Ishikawa (cell line): ENCODE data around the gene GALNT13.

Experiments
- CEBPB ChIP-seq: IDR thresholded peaks from 2 replicates; pipeline ENCODE4 v1.6.1; 2012
- CREB1 ChIP-seq: IDR thresholded peaks from 2 replicates; pipeline ENCODE4 v1.6.1; 2012; ENCODE audit warnings: low read depth
- EGR1 ChIP-seq: IDR thresholded peaks from 2 replicates; pipeline ENCODE4 v1.6.1; 2012
- EP300 ChIP-seq: IDR thresholded peaks from 2 replicates; pipeline ENCODE4 v1.6.1; 2012; ENCODE audit warnings: borderline replicate concordance
- FOXM1 ChIP-seq: IDR thresholded peaks from 2 replicates; pipeline ENCODE4 v1.6.1; 2012; ENCODE audit warnings: low read depth, borderline replicate concordance
- MAX ChIP-seq: IDR thresholded peaks from 2 replicates; pipeline ENCODE4 v1.6.1; 2012
- NFIC ChIP-seq: IDR thresholded peaks from 2 replicates; pipeline ENCODE4 v1.6.1; 2012
- RAD21 ChIP-seq: IDR thresholded peaks from 2 replicates; pipeline ENCODE4 v1.6.1; 2012; ENCODE audit warnings: low read depth
- REST ChIP-seq: IDR thresholded peaks from 2 replicates; pipeline ENCODE4 v1.6.1; 2012; ENCODE audit warnings: low read depth, mild to moderate bottlenecking
- TAF1 ChIP-seq: IDR thresholded peaks from 2 replicates; pipeline ENCODE4 v1.6.1; 2012; ENCODE audit warnings: low read depth, mild to moderate bottlenecking
- TCF12 ChIP-seq: IDR thresholded peaks from 2 replicates; pipeline ENCODE4 v1.6.1; 2012; ENCODE audit warnings: low read depth
- TEAD4 ChIP-seq: IDR thresholded peaks from 2 replicates; pipeline ENCODE4 v1.6.1; 2012
- USF1 ChIP-seq: IDR thresholded peaks from 2 replicates; pipeline ENCODE4 v1.6.1; 2012
- YY1 ChIP-seq: IDR thresholded peaks from 2 replicates; pipeline ENCODE4 v1.6.1; 2012; ENCODE audit warnings: low read depth
- ZBTB7A ChIP-seq: IDR thresholded peaks from 2 replicates; pipeline ENCODE4 v1.6.1; 2012; ENCODE audit warnings: low read depth

GALNT13 gene

GRCh38 chr2:154368153-154368552 lies 496.4 kb downstream of the GALNT13 start:
- no peak for TF ChIP-seq EP300
- TF ChIP-seq TAF1: no peak
- no peak for TF ChIP-seq CEBPB
- no peak for TF ChIP-seq ZBTB7A
- TF ChIP-seq RAD21: no peak
- TF ChIP-seq NFIC: no peak
- TF ChIP-seq USF1: no peak
- TF ChIP-seq REST: no peak
- no peak for TF ChIP-seq YY1
- no peak for TF ChIP-seq CREB1
- no peak for TF ChIP-seq EGR1
- no peak for TF ChIP-seq FOXM1
- TF ChIP-seq TCF12: no peak
- no peak for TF ChIP-seq MAX

GRCh38 chr2:154370873-154371272 lies 499.2 kb downstream of the GALNT13 start:
- TF ChIP-seq REST (no peak), RAD21 (no peak)

GRCh38 chr2:154374416-154374815 lies 502.7 kb downstream of the GALNT13 start:
- no peak for TF ChIP-seq FOXM1
- no peak for TF ChIP-seq NFIC
- TF ChIP-seq EP300: no peak
- no peak for TF ChIP-seq CEBPB
- no peak for TF ChIP-seq ZBTB7A
- no peak for TF ChIP-seq EGR1
- TF ChIP-seq CREB1: no peak
- no peak for TF ChIP-seq TEAD4
- TF ChIP-seq TCF12: no peak

GRCh38 chr2:154375579-154375931 lies 503.8 kb downstream of the GALNT13 start:
- TF ChIP-seq YY1 (no peak), CEBPB (no peak), RAD21 (peak; percentile 42), USF1 (no peak), EP300 (no peak), REST (no peak), CREB1 (no peak), ZBTB7A (no peak), TAF1 (no peak)

GRCh38 chr2:154381931-154382794 lies 510.4 kb downstream of the GALNT13 start:
- TF ChIP-seq TAF1 (no peak), NFIC (no peak)
